ENCODE measurements around the gene ADAMTS2.

Gene ADAMTS2

GRCh38 chr5:179235416-179236400 is 109.6 kb downstream of the ADAMTS2 start:
- Histone ChIP-seq H3K18ac (ENCODE audit: low read depth in 1 of 2, low read length in 2 of 2) (no peak overlapping the region), H3K9me3 (ENCODE audit: control insufficient read depth, low read length) (no peaks in the 10 kb centered on the region), H3K4me3 (ENCODE audit: insufficient read depth in 1 of 2, low read depth in 1 of 2, low read length in 2 of 2) (no peak overlapping the region), H2BK120ac (ENCODE audit: low read depth, low read length) (no peak overlapping the region), H2AK5ac (ENCODE audit: low read length, severe bottlenecking) (no peak overlapping the region), H3K4me1 (ENCODE audit: control insufficient read depth, insufficient read depth, low read depth, low read length) (no peaks in the 10 kb centered on the region), H3K23ac (ENCODE audit: low read length in 2 of 2) (no peak overlapping the region), H2BK12ac (ENCODE audit: low read length in 2 of 2) (no peak overlapping the region), H4K91ac (ENCODE audit: low read length) (no peak overlapping the region), H2BK15ac (ENCODE audit: low read depth, poor library complexity, severe bottlenecking) (no peak overlapping the region), H2AFZ (ENCODE audit: low read depth, low read length) (no peak overlapping the region), H2BK5ac (ENCODE audit: low read depth, low read length, poor library complexity, severe bottlenecking) (no peak overlapping the region), H3K9ac (ENCODE audit: low read length) (no peak overlapping the region), H3K4me2 (ENCODE audit: low read length, poor library complexity, severe bottlenecking) (no peak overlapping the region), H3K27ac (ENCODE audit: low read length, poor library complexity, severe bottlenecking) (no peak overlapping the region), H3K36me3 (ENCODE audit: control insufficient read depth in 1 of 2, insufficient read depth in 2 of 2, low read depth in 1 of 2, low read length in 2 of 2) (peaks cover 0 to 55% of the 10 kb centered on the region in 2 experiments), H3K79me1 (replicated peaks; ENCODE audit: low read length, poor library complexity, severe bottlenecking) (no peaks in the 10 kb centered on the region), H4K8ac (ENCODE audit: low read length) (no peak overlapping the region), H3K14ac (ENCODE audit: low read length in 2 of 2) (no peak overlapping the region), H3K4ac (ENCODE audit: low read depth in 1 of 2, low read length in 2 of 2) (no peak overlapping the region), H3K27me3 (ENCODE audit: control insufficient read depth in 1 of 2, insufficient read depth in 1 of 2, low read length in 2 of 2) (no peaks in the 10 kb centered on the region)
- WGBS, result 88% methylated on average over 7 of the region's 8 CpGs
- DNase-seq, result no peak

GRCh38 chr5:179234563-179235135 is 110.6 kb downstream of the ADAMTS2 start:
- H3K4ac ChIP-seq (ENCODE audit: low read depth in 1 of 2, low read length in 2 of 2), result no peak overlapping the region
- 90% methylated on average over 12 of the region's 12 CpGs for WGBS
- H2BK5ac ChIP-seq (ENCODE audit: low read depth, low read length, poor library complexity, severe bottlenecking), result no peak overlapping the region
- H3K18ac ChIP-seq (ENCODE audit: low read depth in 1 of 2, low read length in 2 of 2), result no peak overlapping the region
- H2AK5ac ChIP-seq (ENCODE audit: low read length, severe bottlenecking), result no peak overlapping the region
- H4K91ac ChIP-seq (ENCODE audit: low read length), result no peak overlapping the region
- no peak overlapping the region for H3K23ac ChIP-seq (ENCODE audit: low read length in 2 of 2)
- H3K4me2 ChIP-seq (ENCODE audit: low read length, poor library complexity, severe bottlenecking), result no peak overlapping the region
- H3K14ac ChIP-seq (ENCODE audit: low read length in 2 of 2), result no peak overlapping the region
- no peak overlapping the region for H3K4me3 ChIP-seq (ENCODE audit: insufficient read depth in 1 of 2, low read depth in 1 of 2, low read length in 2 of 2)
- peaks cover 0 to 58% of the 10 kb centered on the region in 2 experiments for H3K36me3 ChIP-seq (ENCODE audit: control insufficient read depth in 1 of 2, insufficient read depth in 2 of 2, low read depth in 1 of 2, low read length in 2 of 2)
- no peak overlapping the region for H3K27ac ChIP-seq (ENCODE audit: low read length, poor library complexity, severe bottlenecking)
- no peak for DNase-seq
- no peak overlapping the region for H4K8ac ChIP-seq (ENCODE audit: low read length)
- H3K79me1 ChIP-seq (replicated peaks; ENCODE audit: low read length, poor library complexity, severe bottlenecking), result no peaks in the 10 kb centered on the region
- no peaks in the 10 kb centered on the region for H3K9me3 ChIP-seq (ENCODE audit: control insufficient read depth, low read length)
- no peak overlapping the region for H2BK120ac ChIP-seq (ENCODE audit: low read depth, low read length)
- H3K9ac ChIP-seq (ENCODE audit: low read length), result no peak overlapping the region
- no peak overlapping the region for H2AFZ ChIP-seq (ENCODE audit: low read depth, low read length)
- peak overlapping the region in 1 of 2 experiments; percentile 15 for H2BK12ac ChIP-seq (ENCODE audit: low read length in 2 of 2)
- H2BK15ac ChIP-seq (ENCODE audit: low read depth, poor library complexity, severe bottlenecking), result peak overlapping the region; percentile 60
- H3K4me1 ChIP-seq (ENCODE audit: control insufficient read depth, insufficient read depth, low read depth, low read length), result no peaks in the 10 kb centered on the region
- no peaks in the 10 kb centered on the region for H3K27me3 ChIP-seq (ENCODE audit: control insufficient read depth in 1 of 2, insufficient read depth in 1 of 2, low read length in 2 of 2)

- Histone ChIP-seq H3K27me3 (ENCODE audit: control insufficient read depth in 1 of 2, insufficient read depth in 1 of 2, low read length in 2 of 2) (no peaks in the 10 kb centered on the region), H3K4ac (ENCODE audit: low read depth in 1 of 2, low read length in 2 of 2) (no peak overlapping the region), H3K27ac (ENCODE audit: low read length, poor library complexity, severe bottlenecking) (no peak overlapping the region), H2AFZ (ENCODE audit: low read depth, low read length) (no peak overlapping the region), H4K91ac (ENCODE audit: low read length) (no peak overlapping the region), H3K23ac (ENCODE audit: low read length in 2 of 2) (no peak overlapping the region), H2BK5ac (ENCODE audit: low read depth, low read length, poor library complexity, severe bottlenecking) (no peak overlapping the region), H3K9me3 (ENCODE audit: control insufficient read depth, low read length) (no peaks in the 10 kb centered on the region), H3K4me1 (ENCODE audit: control insufficient read depth, insufficient read depth, low read depth, low read length) (no peaks in the 10 kb centered on the region), H3K4me3 (ENCODE audit: insufficient read depth in 1 of 2, low read depth in 1 of 2, low read length in 2 of 2) (no peak overlapping the region), H3K4me2 (ENCODE audit: low read length, poor library complexity, severe bottlenecking) (no peak overlapping the region), H3K18ac (ENCODE audit: low read depth in 1 of 2, low read length in 2 of 2) (no peak overlapping the region), H2BK15ac (ENCODE audit: low read depth, poor library complexity, severe bottlenecking) (no peak overlapping the region), H3K36me3 (ENCODE audit: control insufficient read depth in 1 of 2, insufficient read depth in 2 of 2, low read depth in 1 of 2, low read length in 2 of 2) (peaks cover 0 to 53% of the 10 kb centered on the region in 2 experiments), H2BK120ac (ENCODE audit: low read depth, low read length) (no peak overlapping the region), H3K9ac (ENCODE audit: low read length) (no peak overlapping the region), H2BK12ac (ENCODE audit: low read length in 2 of 2) (no peak overlapping the region), H4K8ac (ENCODE audit: low read length) (no peak overlapping the region), H3K14ac (ENCODE audit: low read length in 2 of 2) (no peak overlapping the region), H2AK5ac (ENCODE audit: low read length, severe bottlenecking) (no peak overlapping the region), H3K79me1 (replicated peaks; ENCODE audit: low read length, poor library complexity, severe bottlenecking) (no peaks in the 10 kb centered on the region)
- no peak for DNase-seq
- WGBS, result 83% methylated on average over 12 of the region's 12 CpGs
Measured at GRCh38 chr5:179233909-179234562, 111.2 kb downstream of the ADAMTS2 start.
